Upper lobe of right lung (tissue), 1 donor: ENCODE results near the gene RPL10A. TPM values are rescaled to one million over a fixed set of nuclear protein-coding genes. Genes with fewer than 3 reads are reported as not detected.

Source experiments
- ATAC-seq: fragments of 200-7000 bp; cut with Tn5 transposase; one replicate; pipeline ENCODE4 v1.9.1; 2020; ENCODE audit warnings: mild to moderate bottlenecking, moderate library complexity
- DNase-seq: peaks from one replicate; pipeline ENCODE4 v3.0.0-alpha.2; 2020
- H3K27ac ChIP-seq: fragments of 200-600 bp; one replicate; pipeline ENCODE4 v1.8.0; 2022
- H3K27me3 ChIP-seq: fragments of 200-600 bp; one replicate; pipeline ENCODE4 v1.8.0; 2022; ENCODE audit warnings: mild to moderate bottlenecking
- H3K36me3 ChIP-seq: fragments of 200-600 bp; one replicate; pipeline ENCODE4 v1.8.0; 2022
- H3K4me1 ChIP-seq: fragments of 200-600 bp; one replicate; pipeline ENCODE4 v1.8.0; 2022
- H3K4me3 ChIP-seq: fragments of 200-600 bp; one replicate; pipeline ENCODE4 v1.8.0; 2022; ENCODE audit warnings: mild to moderate bottlenecking
- H3K9me3 ChIP-seq: fragments of 200-600 bp; one replicate; pipeline ENCODE4 v1.8.0; 2022
- CTCF ChIP-seq: fragments of 200-600 bp; IDR thresholded peaks from one replicate; pipeline ENCODE4 v1.8.0; 2022; ENCODE audit warnings: antibody characterized with exemption
- intact Hi-C: fragments of 100-400 bp; cut with DNase I; formaldehyde crosslinking; loops from one replicate; pipeline ENCODE4 v1.11.0; 2022
- total RNA-seq: library from RNA; stranded (reverse); fragmentation: NEBNext Ultra II Directional; extraction: Animal tissue kit (Norgen Biotek cat#: 25700); gene quantifications from one replicate; pipeline ENCODE4 v1.2.1, GENCODE V29; 2021
- donor health status: DM: no; HTN: yes; CAD: no; lungs with severe emphysema.

Gene RPL10A
- total RNA-seq, 1 donor from 2014 or later = 941 TPM

GRCh38 chr6:35496036-35496840, 28.0 kb downstream of the RPL10A start:
- DNase-seq (peak; percentile 83), ATAC-seq (peak; percentile 45)
- Histone ChIP-seq H3K36me3 (no peaks in the 10 kb centered on the region), H3K4me3 (peak overlapping the region; percentile 66), H3K9me3 (no peaks in the 10 kb centered on the region), H3K4me1 (peaks cover 48% of the 10 kb centered on the region), H3K27ac (peak overlapping the region; percentile 82), H3K27me3 (peaks cover 4% of the 10 kb centered on the region)
- no peak for TF ChIP-seq CTCF
- intact Hi-C loops = no loop called here

- H3K4me3 ChIP-seq = peak within 1 kb of the TSS; percentile 66
- intact Hi-C loops = no loop called here
- H3K4me1 ChIP-seq = peaks cover 40% of the 10 kb centered on the region
- peak; percentile 90 for DNase-seq
- peak; percentile 78 for ATAC-seq
- no peaks in the 10 kb centered on the region for H3K9me3 ChIP-seq
- H3K27me3 ChIP-seq = peaks cover 4% of the 10 kb centered on the region
- H3K27ac ChIP-seq = peak within 1 kb of the TSS; percentile 94
- H3K36me3 ChIP-seq = no peaks in the 10 kb centered on the region
- no peak for TF ChIP-seq CTCF
Measured at GRCh38 chr6:35496841-35497570, 28.8 kb downstream of the RPL10A start, which contains the start of gene TEAD3. Gene TEAD3, minus strand, starts transcription at chr6:35497079.

GRCh38 chr6:35497571-35498421, 29.6 kb downstream of the RPL10A start:
- no peak for TF ChIP-seq CTCF
- peaks cover 32% of the 10 kb centered on the region for H3K4me1 ChIP-seq
- H3K36me3 ChIP-seq = no peaks in the 10 kb centered on the region
- peaks cover 4% of the 10 kb centered on the region for H3K27me3 ChIP-seq
- intact Hi-C loops = no loop called here
- ATAC-seq (peak; percentile 43), DNase-seq (peak; percentile 85)
- H3K27ac ChIP-seq = peak overlapping the region; percentile 94
- peak overlapping the region; percentile 66 for H3K4me3 ChIP-seq
- H3K9me3 ChIP-seq = no peaks in the 10 kb centered on the region

- no peaks in the 10 kb centered on the region for H3K9me3 ChIP-seq
- H3K4me3 ChIP-seq = peak overlapping the region; percentile 66
- no peaks in the 10 kb centered on the region for H3K36me3 ChIP-seq
- TF ChIP-seq CTCF = no peak
- H3K27ac ChIP-seq = peak overlapping the region; percentile 94
- ATAC-seq = no peak
- peaks cover 4% of the 10 kb centered on the region for H3K27me3 ChIP-seq
- H3K4me1 ChIP-seq = peaks cover 29% of the 10 kb centered on the region
- no peak for DNase-seq
- intact Hi-C loops = no loop called here
Measured at GRCh38 chr6:35498422-35499067, 30.3 kb downstream of the RPL10A start.

GRCh38 chr6:35499372-35499771, 31.2 kb downstream of the RPL10A start:
- Histone ChIP-seq H3K9me3 (no peaks in the 10 kb centered on the region), H3K27ac (no peak overlapping the region)

More at GRCh38 chr6:35499372-35499771, 31.2 kb downstream of the RPL10A start:
- Histone ChIP-seq H3K4me1 (peaks cover 22% of the 10 kb centered on the region), H3K36me3 (no peaks in the 10 kb centered on the region), H3K27me3 (peaks cover 4% of the 10 kb centered on the region), H3K4me3 (no peak overlapping the region)
- TF ChIP-seq CTCF = no peak
- ATAC-seq (no peak), DNase-seq (no peak)
- intact Hi-C loops = no loop called here
